DMS 273 treated with DMSO at 0.1 percent for 48 hours (cell line): ENCODE measurements around the gene PTAFR.

Experiments used
- DNase-seq: peaks from one replicate; lab custom pipeline; 2025; lab: John Stamatoyannopoulos, UW

PTAFR gene

DNA sequence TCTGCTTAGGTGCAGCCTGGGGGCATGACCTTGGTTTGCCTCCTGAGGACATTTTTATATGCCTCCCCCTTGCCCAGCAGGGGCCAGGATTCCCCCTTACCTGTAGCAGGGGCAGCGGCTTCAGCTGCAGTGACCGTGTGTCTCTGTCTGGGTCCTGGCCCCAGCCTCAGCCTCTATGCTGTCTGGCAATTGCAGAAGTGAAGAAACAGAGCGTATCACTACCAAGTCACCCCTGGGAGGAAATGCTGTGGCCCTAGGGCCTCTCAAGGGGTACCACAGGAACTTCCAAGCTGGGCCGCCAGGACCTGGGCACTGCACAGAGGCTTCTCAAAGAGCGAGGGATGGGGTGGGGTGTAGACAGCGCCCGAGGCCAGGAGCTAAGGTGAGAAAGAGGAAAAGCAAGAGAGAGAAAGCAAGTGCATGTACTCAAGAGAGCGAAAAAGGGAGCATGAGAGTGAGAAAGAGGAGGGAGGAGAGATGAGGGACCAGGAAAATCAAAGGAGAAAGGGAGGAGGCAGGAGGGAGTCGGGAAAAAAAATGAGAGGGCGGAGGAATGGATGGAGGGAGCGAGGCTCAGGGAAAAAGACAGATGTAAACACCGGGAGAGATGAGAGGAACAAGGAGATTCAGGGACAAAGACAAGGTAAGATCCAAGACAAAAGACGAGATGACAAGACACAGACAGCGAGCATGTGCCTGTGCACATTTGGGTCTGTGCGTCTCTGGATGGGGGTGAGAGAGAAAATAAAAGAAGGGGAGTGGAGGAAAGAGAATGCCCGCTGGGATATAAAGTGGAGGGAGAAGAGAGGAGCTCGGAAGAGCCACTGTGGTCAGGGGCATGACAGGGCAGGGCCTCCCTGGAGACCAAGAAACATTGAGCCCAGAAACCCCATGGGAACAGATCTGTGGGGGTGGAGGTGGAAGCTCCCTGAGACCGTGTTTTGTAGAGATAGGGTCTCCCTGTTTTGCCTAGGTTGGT is at the start of gene PTAFR:
PTAFR (minus strand) TSS at position 199 of the 979 bp plus-strand sequence. CDS start 25,669 bp downstream, outside the sequence.
- no peak for DNase-seq

GRCh38 chr1:28213315-28213714 is 36.8 kb upstream of the PTAFR start:
- no peak for DNase-seq

DNA sequence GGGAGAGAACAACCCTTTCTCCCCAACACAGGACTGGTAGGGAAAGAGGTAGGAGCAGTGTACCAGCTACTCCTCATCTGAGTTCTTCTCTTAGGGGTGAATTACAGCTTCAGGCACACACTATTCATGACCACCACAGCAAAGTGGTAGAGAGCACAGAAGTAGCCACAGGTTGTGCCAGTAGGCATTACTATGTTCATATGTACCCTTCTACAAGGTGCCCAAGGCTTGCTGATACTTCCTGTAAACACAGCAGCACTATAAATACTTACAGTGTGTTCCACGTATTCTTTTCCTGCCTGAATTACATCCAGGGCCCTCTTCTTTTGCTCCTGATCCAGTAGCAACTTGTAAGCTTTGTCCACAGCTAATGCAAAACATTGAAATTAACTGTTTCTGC is 33.2 kb upstream of the PTAFR start:
- no peak for DNase-seq

- DNase-seq, result no peak
These were observed 32.4 kb upstream of the PTAFR start for GRCh38 chr1:28208818-28209441.

DNA sequence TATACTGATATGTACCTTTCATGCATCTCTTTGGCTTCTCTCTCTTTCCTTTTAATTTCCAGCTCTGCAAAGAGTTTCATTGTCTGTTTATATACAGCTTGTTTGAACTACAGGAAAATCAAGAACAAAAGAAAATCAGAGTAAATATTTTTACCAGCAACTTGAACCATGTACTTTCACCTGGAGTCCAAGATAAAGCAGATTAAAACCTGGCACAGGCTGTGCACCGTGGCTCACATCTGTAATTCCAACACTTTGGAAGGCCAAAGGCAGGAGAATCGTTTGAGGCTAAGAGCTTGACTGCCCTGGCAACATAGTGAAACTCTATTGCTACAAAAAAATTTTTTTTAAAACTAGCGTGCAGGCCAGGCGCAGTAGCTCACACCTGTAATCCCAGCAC is 28.8 kb upstream of the PTAFR start:
- no peak for DNase-seq

GRCh38 chr1:28200234-28200873 is 23.9 kb upstream of the PTAFR start:
- no peak for DNase-seq

GRCh38 chr1:28199328-28200233 is 23.1 kb upstream of the PTAFR start:
- no peak for DNase-seq

- no peak for DNase-seq
These were observed 21.4 kb upstream of the PTAFR start for GRCh38 chr1:28197682-28198415.

DNA sequence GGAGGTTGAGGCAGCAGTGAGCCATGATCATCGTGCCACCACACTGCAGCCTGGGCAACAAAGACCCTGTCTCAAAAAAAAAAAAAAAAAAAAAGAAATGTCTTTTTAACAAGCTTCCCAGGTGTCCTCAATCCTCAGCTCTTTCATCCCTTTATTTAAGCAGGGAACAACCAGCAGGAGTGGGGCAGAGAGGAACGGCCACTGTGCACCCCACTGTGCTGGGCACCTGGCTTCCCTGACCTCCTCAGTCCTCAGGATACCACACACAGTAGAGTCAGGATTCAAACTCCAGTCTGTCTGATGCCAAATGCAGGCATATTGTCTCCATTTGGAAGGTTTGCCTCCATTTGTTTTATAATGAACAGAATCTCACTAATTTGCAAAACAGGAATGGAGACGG is 19.8 kb upstream of the PTAFR start:
- no peak for DNase-seq

DNA sequence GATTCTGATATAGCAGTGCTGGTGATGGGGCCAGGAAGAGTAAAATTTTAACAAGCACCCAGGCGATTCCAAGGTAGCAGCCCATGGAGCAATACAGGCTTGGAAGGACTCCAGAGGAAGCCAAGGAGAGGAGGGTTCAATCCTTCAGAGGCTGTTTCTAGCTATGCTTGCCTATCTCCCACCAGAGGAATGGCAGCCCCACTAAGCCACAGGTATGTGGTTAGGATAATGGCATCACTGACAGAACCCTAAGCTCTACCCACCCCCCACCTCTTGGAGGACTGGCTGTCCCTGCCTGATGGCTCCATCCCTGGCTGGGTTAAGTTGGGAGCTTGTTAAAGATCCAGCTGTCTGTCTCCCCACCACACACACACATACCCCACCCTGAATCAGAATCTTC is 19.3 kb upstream of the PTAFR start:
- no peak for DNase-seq

DNA sequence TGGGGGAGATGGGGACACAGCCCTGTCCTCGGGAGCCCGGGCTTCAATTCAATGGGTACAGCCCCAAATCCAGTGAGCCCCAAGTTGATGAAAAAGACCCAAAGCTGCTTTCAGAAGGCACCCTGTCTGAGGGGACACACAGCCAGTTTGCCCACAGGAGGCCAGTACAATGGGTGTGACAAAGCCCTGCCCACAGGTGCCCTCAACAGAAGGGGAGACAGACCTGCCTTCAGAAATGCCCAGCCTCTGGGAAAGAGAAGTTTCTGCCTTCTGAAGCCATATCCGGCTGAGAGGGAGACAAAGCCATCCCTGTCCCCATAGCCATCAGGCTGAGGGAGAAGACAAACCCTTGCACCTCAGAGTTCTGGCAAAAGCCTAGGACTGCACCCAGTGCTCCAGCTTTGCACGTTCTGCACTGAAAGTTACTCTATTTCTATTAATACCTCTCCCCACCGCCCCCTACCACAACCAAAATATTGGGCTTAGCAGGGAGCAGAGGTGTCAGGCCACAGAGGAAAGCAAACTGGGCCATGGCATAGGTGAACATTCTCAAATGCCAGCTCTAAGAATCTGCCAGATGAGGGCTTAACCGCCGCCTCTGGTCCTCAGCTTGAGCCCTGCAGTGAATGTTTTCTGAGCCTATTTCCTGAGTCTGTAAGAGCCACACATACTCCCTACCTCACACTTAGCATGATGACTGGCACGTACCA is 18.0 kb upstream of the PTAFR start:
- DNase-seq, result no peak

GRCh38 chr1:28193701-28194161 is 17.2 kb upstream of the PTAFR start:
- DNase-seq, result no peak

GRCh38 chr1:28190996-28191645 is 14.6 kb upstream of the PTAFR start:
- no peak for DNase-seq

- DNase-seq, result no peak
These were observed 14.0 kb upstream of the PTAFR start for GRCh38 chr1:28190337-28190979.

- DNase-seq, result no peak
These were observed 8.6 kb upstream of the PTAFR start for GRCh38 chr1:28185071-28185470.

- DNase-seq, result no peak
These were observed 4.1 kb upstream of the PTAFR start for GRCh38 chr1:28180306-28181305.

- DNase-seq, result no peak
These were observed 2.4 kb upstream of the PTAFR start for GRCh38 chr1:28178690-28179485.
